NB4 (cell line): ENCODE data around the gene UBXN6.

Source experiments
- CTCF ChIP-seq: IDR thresholded peaks from one replicate; pipeline ENCODE4 v1.5.1; 2012; ENCODE audit warnings: low read depth, low read length
- MAX ChIP-seq: IDR thresholded peaks from 2 replicates; pipeline ENCODE4 v1.6.1; 2011; ENCODE audit warnings: low read depth, low read length
- POLR2A ChIP-seq: IDR thresholded peaks from 2 replicates; pipeline ENCODE4 v1.6.1; 2011; ENCODE audit warnings: mild to moderate bottlenecking; ENCODE audit not compliant: insufficient read length; ENCODE audit errors: extremely low read depth

- TF ChIP-seq CTCF (no peak), MAX (no peak), POLR2A (no peak)
Measured at GRCh38 chr19:4414800-4415321, 42.7 kb downstream of the UBXN6 start.
